Activated T-helper 1 cell treated with anti-CD3 and anti-CD28 coated beads, Interleukin-2, amount 50 U/mL, for 16 hours (primary cell): ENCODE measurements around the gene GATA5.

Source experiments
- DNase-seq, 2 donors: peaks; one replicate each; pipeline ENCODE4 v3.0.0-alpha.2; 2020; ENCODE audit warnings: low read depth in 1 of 2, low spot score in 1 of 2

Gene GATA5

GRCh38 chr20:62488470-62488869 is 12.7 kb upstream of the GATA5 start:
- no peak for DNase-seq

DNA sequence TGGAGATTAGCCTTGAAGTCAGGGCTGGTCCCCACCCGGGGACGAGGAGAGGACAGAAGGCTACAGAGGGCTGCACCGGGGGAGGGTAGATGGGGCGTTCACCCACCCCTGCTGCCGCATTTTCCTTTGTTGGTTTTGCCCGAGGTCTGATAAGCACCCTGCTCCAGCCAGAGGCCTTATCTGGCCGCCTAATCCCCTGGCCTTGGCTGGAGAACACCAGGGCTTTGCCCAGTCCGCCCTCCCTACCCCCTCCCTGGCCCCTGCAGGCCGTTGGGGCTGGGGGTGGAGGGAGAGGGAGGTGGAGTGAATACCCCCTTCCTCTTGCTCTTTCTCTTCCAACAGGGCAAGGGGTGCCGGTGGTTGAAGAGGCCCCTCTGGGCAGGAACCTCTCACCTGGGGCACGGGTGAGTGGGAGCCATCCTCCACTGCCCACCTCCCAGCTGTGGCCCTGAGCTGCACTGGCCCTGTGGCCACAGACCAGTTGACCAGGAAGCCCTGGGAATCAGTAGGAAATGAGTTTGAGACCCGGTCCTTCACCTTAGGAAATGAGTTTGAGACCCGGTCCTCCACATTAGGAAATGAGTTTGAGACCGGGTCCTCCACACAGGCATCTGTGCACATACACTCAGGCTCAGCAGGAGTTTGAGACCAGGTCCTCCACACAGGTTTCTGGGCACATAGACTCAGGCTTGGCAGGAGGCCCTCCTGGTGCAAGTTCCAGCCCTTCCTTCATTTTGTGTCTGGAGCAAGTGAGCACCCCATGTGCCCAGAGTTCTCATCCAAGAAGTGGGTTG is 12.0 kb upstream of the GATA5 start:
- DNase-seq = no peak

GRCh38 chr20:62487118-62487517 is 11.3 kb upstream of the GATA5 start:
- DNase-seq = no peak

DNA sequence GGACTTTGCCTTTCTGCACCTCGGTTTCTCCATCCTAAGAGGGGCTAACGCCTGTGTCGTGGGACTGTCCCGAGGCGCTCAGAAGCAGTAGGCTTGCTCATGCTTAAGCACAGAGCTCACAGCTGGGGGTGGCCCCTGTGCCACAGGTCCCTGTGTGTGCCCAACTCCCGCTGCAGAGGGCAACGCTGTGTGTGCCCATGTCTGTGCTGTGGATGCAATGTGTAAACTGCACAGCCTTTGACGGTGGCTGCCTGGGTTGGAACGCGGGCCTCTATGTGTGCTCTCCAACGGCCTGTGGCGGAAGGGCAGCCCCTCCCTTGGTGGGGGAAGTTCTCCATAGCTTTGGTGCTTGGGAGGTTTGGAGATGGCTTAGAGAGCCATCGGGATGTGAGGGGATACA is 10.7 kb upstream of the GATA5 start:
- DNase-seq = no peak

DNA sequence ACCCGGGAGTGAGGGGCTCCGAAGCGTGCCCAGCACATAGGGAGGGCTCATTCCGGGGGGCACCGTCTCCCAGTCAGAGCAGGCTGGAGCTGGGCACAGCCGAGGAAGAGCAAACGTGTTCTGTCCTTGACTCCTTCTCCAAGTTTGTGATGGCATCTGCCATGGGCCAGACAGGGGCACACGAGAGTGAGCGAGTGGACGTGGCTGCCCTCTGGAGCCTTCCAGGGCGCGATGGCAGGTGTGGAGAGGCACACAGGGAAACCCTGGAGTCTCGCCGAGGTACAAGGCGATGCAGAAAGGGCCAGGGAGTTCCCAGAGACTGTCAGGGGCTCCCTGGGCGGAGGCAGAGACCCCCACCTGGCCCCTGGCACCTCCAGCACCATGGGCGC is 9.9 kb upstream of the GATA5 start:
- no peak for DNase-seq

DNA sequence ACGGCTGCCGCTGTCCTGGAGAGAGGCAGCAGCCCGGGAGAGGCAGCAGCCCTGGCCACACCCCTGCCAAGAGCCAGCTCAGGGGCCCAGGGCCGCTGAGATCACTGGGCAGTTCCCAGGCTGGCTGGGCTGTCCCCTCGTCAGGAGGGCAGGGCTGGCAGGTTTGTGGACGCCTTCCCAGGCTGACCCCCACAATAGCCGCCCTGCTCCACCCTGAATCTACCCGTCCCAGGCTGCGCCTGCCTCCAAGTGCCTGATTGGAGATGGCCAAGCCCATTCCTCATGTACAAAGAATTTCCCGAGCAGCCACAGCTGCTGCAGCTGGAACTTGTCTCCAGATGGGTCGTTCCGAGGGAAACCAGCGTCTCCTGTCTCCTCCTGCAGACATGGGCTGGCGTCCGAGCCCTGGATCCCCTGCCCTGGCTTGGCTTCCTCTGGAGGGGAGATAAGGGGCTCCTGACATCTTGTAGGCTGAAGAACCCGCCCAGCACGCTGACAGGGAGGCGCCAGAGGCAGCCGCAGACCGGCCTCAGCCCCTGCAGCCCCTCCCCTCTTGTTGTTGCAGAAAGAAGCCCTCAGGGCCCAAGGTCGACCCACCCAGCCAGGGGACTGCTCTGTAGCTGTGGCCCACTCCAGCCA is 9.4 kb upstream of the GATA5 start:
- DNase-seq = no peak

- DNase-seq = no peak
These were observed 8.7 kb upstream of the GATA5 start for GRCh38 chr20:62484478-62484877.

DNA sequence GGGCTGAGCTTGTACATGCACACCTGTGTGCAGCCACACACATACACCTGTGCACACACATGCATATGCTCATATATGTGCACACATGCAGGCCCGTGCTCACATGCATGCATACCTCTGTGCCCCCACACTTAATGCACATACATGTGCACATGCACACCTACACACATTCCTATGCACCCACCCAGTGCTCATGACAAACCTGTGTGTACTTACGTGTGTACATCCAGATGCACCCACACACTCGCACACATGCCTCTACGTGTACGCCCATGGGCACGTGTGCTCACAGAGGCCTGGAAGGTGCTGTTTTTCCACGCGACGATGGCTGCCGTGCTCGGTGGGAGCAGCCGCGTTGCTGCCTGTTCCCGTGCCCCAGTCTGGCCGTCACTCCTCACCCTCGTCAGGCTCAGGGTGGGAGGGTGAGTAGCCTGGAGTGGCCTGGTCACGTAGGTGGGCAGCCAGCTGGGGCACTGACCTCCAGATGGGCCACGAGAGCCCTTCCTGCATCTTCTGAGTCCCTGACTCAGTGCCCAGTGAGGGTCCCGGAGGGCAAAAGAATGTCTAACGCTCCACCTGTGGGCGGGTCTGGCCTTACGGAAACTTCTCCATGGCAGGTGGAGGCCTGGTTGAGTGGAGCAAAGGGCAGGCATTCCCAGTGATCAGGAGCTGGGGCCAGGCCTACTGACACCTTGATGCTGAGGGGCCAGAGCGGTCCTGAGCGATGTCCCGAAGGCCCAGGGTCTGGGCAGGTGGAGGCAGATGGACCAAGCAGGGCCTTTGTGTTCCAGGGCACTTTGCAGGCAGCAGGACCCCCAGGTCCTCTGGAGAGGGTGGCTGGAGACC is 8.0 kb upstream of the GATA5 start:
- DNase-seq = no peak

DNA sequence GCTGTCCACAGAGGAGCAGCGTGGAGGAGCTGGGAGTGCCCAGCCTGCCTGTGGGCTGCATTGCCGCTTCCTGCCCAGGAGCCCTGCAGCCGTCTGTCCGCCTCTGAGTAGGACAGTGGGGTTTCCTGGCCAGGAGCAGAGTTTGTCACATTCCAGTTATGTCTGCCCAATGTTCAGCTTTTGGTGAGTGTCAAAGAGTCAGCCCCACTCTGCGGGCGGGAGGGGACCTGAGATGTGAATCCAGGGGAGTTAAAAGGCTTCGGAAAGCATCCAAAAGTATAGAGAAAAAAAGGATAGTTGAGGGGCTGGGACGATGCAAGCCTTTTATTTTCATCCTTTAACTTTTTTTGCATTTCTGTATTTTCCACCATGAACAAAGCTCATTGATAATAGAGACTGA is 7.2 kb upstream of the GATA5 start:
- no peak for DNase-seq

DNA sequence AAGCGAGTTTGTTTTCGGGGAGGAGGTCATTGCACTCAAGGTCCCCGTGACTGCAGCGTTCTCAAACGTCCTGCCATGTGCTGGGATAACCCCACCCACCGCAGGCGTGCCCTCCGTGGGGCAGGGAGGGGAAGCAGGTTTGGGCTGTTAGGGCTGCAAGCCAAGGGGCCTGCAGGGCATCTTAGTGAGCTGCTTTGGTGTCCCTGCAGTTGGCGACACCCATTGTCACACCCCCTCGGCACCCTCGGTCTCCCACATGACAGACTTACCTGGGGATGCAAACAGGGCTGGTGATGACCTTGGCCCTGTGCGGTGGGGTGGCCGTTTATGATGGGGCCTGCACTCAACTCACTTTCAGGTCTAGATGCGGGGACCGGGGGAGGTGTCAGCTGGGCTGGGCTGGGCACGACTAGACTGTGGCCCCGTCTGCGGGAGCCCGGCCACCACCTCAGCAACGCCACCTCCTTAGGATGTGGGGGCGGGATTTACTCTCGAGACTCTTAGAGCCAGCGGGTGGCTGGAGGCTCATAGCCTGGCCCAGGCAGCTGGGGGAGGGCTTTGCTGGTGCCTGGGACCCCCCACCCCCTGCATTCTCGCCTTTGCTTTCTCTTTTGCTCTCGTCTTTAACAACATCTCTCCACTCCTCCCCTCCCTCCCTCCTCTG is 6.5 kb upstream of the GATA5 start:
- no peak for DNase-seq

- no peak for DNase-seq
These were observed 5.8 kb upstream of the GATA5 start for GRCh38 chr20:62481425-62482145.

GRCh38 chr20:62480318-62480717 is 4.5 kb upstream of the GATA5 start:
- DNase-seq = no peak

DNA sequence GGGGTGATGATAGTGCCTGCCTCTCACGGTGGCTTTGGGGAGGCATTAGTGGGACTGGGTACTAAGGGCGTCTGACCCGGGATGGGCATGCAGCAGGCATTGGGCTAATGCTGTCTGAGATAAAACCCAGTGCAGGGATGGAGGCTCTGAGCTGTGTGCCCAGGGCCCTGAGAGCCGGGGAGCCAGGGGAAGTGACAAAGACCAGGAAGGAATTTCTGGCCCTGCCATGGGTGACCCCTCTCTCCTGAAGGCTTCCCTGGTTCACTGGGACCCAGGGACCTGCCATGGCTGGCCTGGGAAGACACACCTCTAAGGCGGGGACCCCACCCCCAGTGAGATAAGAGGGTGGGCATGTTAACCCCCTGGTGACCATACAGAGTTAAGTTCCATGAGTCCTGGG is 3.9 kb upstream of the GATA5 start:
- DNase-seq = no peak

- no peak for DNase-seq
These were observed 3.4 kb upstream of the GATA5 start for GRCh38 chr20:62479156-62479555.

GRCh38 chr20:62477669-62478455 is 2.1 kb upstream of the GATA5 start:
- no peak for DNase-seq

- DNase-seq = no peak
These were observed 452 bp upstream of the GATA5 start for GRCh38 chr20:62476056-62476838.

DNA sequence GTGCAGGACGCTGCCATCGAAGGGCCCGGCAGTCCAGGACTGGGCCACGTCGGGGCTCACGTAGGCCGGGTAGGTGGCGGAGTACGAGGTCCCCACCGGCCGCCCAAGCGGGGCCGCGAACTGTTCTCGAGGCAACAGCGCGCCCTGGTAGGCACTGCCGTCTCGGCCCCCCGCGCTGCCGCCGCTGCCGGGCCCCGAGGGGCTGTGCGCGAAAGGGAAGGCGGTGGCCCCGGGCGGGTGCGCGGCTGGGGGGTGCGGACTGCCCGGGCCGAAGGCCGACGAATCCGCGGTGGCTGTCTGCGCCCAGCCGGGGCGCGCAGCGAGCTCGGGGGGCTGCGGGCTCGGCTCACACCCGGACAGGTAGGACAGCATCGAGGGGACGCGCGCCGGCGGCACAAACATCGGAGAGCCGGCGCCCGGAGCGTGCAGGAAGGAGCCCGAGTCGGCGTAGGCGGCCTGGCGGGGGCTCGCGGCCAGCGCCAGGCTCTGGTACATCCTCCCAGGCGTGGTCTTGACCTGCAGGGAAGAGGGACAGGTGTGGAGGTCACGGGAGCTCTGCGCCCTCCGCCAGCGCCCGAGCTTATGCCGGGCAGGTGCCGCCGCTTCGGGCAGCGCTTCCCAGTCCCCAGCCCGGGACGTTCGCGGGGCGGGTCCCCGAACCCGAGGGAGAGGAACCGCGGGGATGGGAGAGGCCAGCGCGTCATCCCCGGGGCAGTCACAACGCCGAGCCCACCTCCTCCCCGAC is 596 bp downstream of the GATA5 start:
- no peak for DNase-seq

GRCh38 chr20:62474604-62475026 is 1.2 kb downstream of the GATA5 start:
- no peak for DNase-seq
